Left lung (tissue), 8 donors: ENCODE data around the gene TFPT. TPM values are rescaled to one million over a fixed set of nuclear protein-coding genes. Genes with fewer than 3 reads are reported as not detected.

Experiments
- polyA plus RNA-seq, 6 donors: library from polyadenylated mRNA; unstranded; fragments of 120-200 nt; gene quantifications; one replicate each; pipeline ENCODE4 v1.2.1, GENCODE V29; 2013; ENCODE audit not compliant: insufficient read length in 6 of 6
- total RNA-seq, 2 donors: library from RNA; stranded (reverse); fragmentation: NEBNext Ultra II Directional; extraction: Animal tissue kit (Norgen Biotek cat#: 25700); gene quantifications; one replicate each; pipeline ENCODE4 v1.2.1, GENCODE V29; 2021
- donor health status: DM: no; HTN: yes; CAD: no.
- donor health status: DM: no; HTN: no; CAD: no.

The TFPT gene
- total and polyA plus RNA-seq, 8 donors = 14.3 to 19.9 (median 18.6) TPM

Other genes with a start within 250 kb of the TFPT start
- 100 to 1,000 TPM; 164 to 197 TPM for gene MYADM, start 247.8 kb downstream of the TFPT start, total RNA-seq
- gene MYADM, start 247.8 kb downstream of the TFPT start, polyA plus RNA-seq = 100 to 1,000 TPM in 2 of 6 donors, 10 to 100 TPM in 4; 58.9 to 111 (median 89.3) TPM
- gene PRKCG, start 233.5 kb downstream of the TFPT start, total RNA-seq = not detected
- under 1 TPM in 5 of 6 donors, not detected in 1; 0.10 to 0.78 (median 0.18) TPM for gene PRKCG, start 233.5 kb downstream of the TFPT start, polyA plus RNA-seq
- gene CACNG7, start 206.4 kb downstream of the TFPT start, total RNA-seq = not detected
- gene CACNG7, start 206.4 kb downstream of the TFPT start, polyA plus RNA-seq = under 1 TPM in 1 of 6 donors, not detected in 5; 0.06 TPM
- gene CACNG8, start 152.7 kb downstream of the TFPT start, total RNA-seq = under 1 TPM in 1 of 2 donors, not detected in 1; 0.03 TPM
- gene CACNG8, start 152.7 kb downstream of the TFPT start, polyA plus RNA-seq = under 1 TPM; 0.04 to 0.15 (median 0.09) TPM
- 1 to 10 TPM in 1 of 2 donors, not detected in 1; 2.5 TPM for gene CACNG6, start 124.0 kb downstream of the TFPT start, total RNA-seq
- gene CACNG6, start 124.0 kb downstream of the TFPT start, polyA plus RNA-seq = 1 to 10 TPM in 1 of 6 donors, under 1 TPM in 5; 0.17 to 1.2 (median 0.41) TPM
- 10 to 100 TPM in 1 of 2 donors, under 1 TPM in 1; 0.44 to 12.1 TPM for gene VSTM1, start 51.8 kb downstream of the TFPT start, total RNA-seq
- under 1 TPM in 4 of 6 donors, not detected in 2; 0.20 to 0.32 (median 0.29) TPM for gene VSTM1, start 51.8 kb downstream of the TFPT start, polyA plus RNA-seq
- not detected for gene TARM1, start 34.3 kb downstream of the TFPT start, total RNA-seq
- under 1 TPM in 5 of 6 donors, not detected in 1; 0.24 to 0.46 (median 0.31) TPM for gene TARM1, start 34.3 kb downstream of the TFPT start, polyA plus RNA-seq
- 10 to 100 TPM; 13.2 to 57.1 TPM for gene OSCAR, start 14.9 kb downstream of the TFPT start, total RNA-seq
- gene OSCAR, start 14.9 kb downstream of the TFPT start, polyA plus RNA-seq = under 1 TPM; 0.43 to 0.70 (median 0.56) TPM
- 100 to 1,000 TPM in 1 of 2 donors, 10 to 100 TPM in 1; 81.9 to 126 TPM for gene NDUFA3, start 12.8 kb downstream of the TFPT start, total RNA-seq
- gene NDUFA3, start 12.8 kb downstream of the TFPT start, polyA plus RNA-seq = 100 to 1,000 TPM in 3 of 6 donors, 10 to 100 TPM in 3; 60.4 to 117 (median 96.6) TPM
- gene PRPF31, start 97 bp upstream of the TFPT start, total RNA-seq = 10 to 100 TPM; 46.8 to 49.5 TPM
- gene PRPF31, start 97 bp upstream of the TFPT start, polyA plus RNA-seq = 10 to 100 TPM; 56.7 to 65.3 (median 63.5) TPM
- gene CNOT3, start 22.1 kb upstream of the TFPT start, total RNA-seq = 10 to 100 TPM; 35.2 to 46.0 TPM
- 10 to 100 TPM; 59.2 to 75.0 (median 64.0) TPM for gene CNOT3, start 22.1 kb upstream of the TFPT start, polyA plus RNA-seq
- gene LENG1, start 44.1 kb upstream of the TFPT start, total RNA-seq = 1 to 10 TPM; 5.4 to 6.5 TPM
- gene LENG1, start 44.1 kb upstream of the TFPT start, polyA plus RNA-seq = 10 to 100 TPM in 1 of 6 donors, 1 to 10 TPM in 5; 6.6 to 10.9 (median 8.2) TPM
- gene TMC4, start 57.5 kb upstream of the TFPT start, total RNA-seq = 10 to 100 TPM; 45.3 to 74.0 TPM
- 10 to 100 TPM; 29.1 to 39.7 (median 32.0) TPM for gene TMC4, start 57.5 kb upstream of the TFPT start, polyA plus RNA-seq
- gene MBOAT7, start 73.9 kb upstream of the TFPT start, total RNA-seq = 100 to 1,000 TPM in 1 of 2 donors, 10 to 100 TPM in 1; 98.5 to 102 TPM
- gene MBOAT7, start 73.9 kb upstream of the TFPT start, polyA plus RNA-seq = 10 to 100 TPM; 48.1 to 61.8 (median 51.7) TPM
- gene TSEN34, start 75.7 kb upstream of the TFPT start, total RNA-seq = 10 to 100 TPM; 32.2 to 34.4 TPM
- gene TSEN34, start 75.7 kb upstream of the TFPT start, polyA plus RNA-seq = 10 to 100 TPM; 39.7 to 60.6 (median 45.6) TPM
- gene RPS9, start 85.2 kb upstream of the TFPT start, total RNA-seq = 1,000 to 10,000 TPM; 1,023 to 1,099 TPM
- gene RPS9, start 85.2 kb upstream of the TFPT start, polyA plus RNA-seq = 1,000 to 10,000 TPM; 1,996 to 2,208 (median 2,085) TPM
- 10 to 100 TPM; 21.8 to 90.8 TPM for gene LILRB3, start 107.3 kb upstream of the TFPT start, total RNA-seq
- 1 to 10 TPM; 2.1 to 3.0 (median 2.4) TPM for gene LILRB3, start 107.3 kb upstream of the TFPT start, polyA plus RNA-seq
- 10 to 100 TPM in 1 of 2 donors, 1 to 10 TPM in 1; 7.3 to 51.5 TPM for gene LILRA6, start 127.1 kb upstream of the TFPT start, total RNA-seq
- under 1 TPM; 0.53 to 0.83 (median 0.64) TPM for gene LILRA6, start 127.1 kb upstream of the TFPT start, polyA plus RNA-seq
- gene LILRB5, start 141.6 kb upstream of the TFPT start, total RNA-seq = 10 to 100 TPM; 11.9 to 16.5 TPM
- 1 to 10 TPM; 3.3 to 4.9 (median 4.4) TPM for gene LILRB5, start 141.6 kb upstream of the TFPT start, polyA plus RNA-seq
- gene LILRB2, start 165.5 kb upstream of the TFPT start, total RNA-seq = 10 to 100 TPM; 10.5 to 54.9 TPM
- 1 to 10 TPM; 1.2 to 2.2 (median 1.7) TPM for gene LILRB2, start 165.5 kb upstream of the TFPT start, polyA plus RNA-seq
- 10 to 100 TPM in 1 of 2 donors, 1 to 10 TPM in 1; 4.2 to 52.8 TPM for gene LILRA5, start 197.5 kb upstream of the TFPT start, total RNA-seq
- gene LILRA5, start 197.5 kb upstream of the TFPT start, polyA plus RNA-seq = 1 to 10 TPM in 1 of 6 donors, under 1 TPM in 4, not detected in 1; 0.44 to 1.2 (median 0.67) TPM
- 1 to 10 TPM; 1.8 to 2.3 TPM for gene LILRA4, start 223.5 kb upstream of the TFPT start, total RNA-seq
- under 1 TPM in 2 of 6 donors, not detected in 4; 0.10 to 0.12 TPM for gene LILRA4, start 223.5 kb upstream of the TFPT start, polyA plus RNA-seq
- gene LAIR1, start 249.3 kb upstream of the TFPT start, total RNA-seq = 100 to 1,000 TPM in 1 of 2 donors, 10 to 100 TPM in 1; 66.9 to 172 TPM
- gene LAIR1, start 249.3 kb upstream of the TFPT start, polyA plus RNA-seq = 10 to 100 TPM in 1 of 6 donors, 1 to 10 TPM in 5; 5.0 to 11.1 (median 6.4) TPM